ENCODE measurements around the gene SCN5A.

Gene SCN5A

GRCh38 chr3:38519651-38520050 is 129.8 kb downstream of the SCN5A start:
- DNase-seq (ENCODE audit: insufficient read length, low spot score) (no peak), FAIRE-seq (no peak)
- TF ChIP-seq CTCF (IDR thresholded peaks at IDR 0.05; ENCODE audit: insufficient read depth, missing control alignments): no peak

- FAIRE-seq (no peak), DNase-seq (ENCODE audit: insufficient read length, low spot score) (no peak)
- TF ChIP-seq CTCF (IDR thresholded peaks at IDR 0.05; ENCODE audit: insufficient read depth, missing control alignments): no peak
These were observed 130.5 kb downstream of the SCN5A start for GRCh38 chr3:38519000-38519399.

- DNase-seq (ENCODE audit: insufficient read length, low spot score) (no peak), FAIRE-seq (no peak)
These were observed 132.8 kb downstream of the SCN5A start for GRCh38 chr3:38516669-38517068.

GRCh38 chr3:38515367-38515766 is 134.1 kb downstream of the SCN5A start:
- no peak for DNase-seq (ENCODE audit: insufficient read length, low spot score)
- no peak for FAIRE-seq
- no peak for TF ChIP-seq CTCF (IDR thresholded peaks at IDR 0.05; ENCODE audit: insufficient read depth, missing control alignments)

More at GRCh38 chr3:38516669-38517068, 132.8 kb downstream of the SCN5A start:
- TF ChIP-seq CTCF (IDR thresholded peaks at IDR 0.05; ENCODE audit: insufficient read depth, missing control alignments): no peak

- DNase-seq (ENCODE audit: insufficient read length, low spot score): no peak
- no peak for TF ChIP-seq CTCF (IDR thresholded peaks at IDR 0.05; ENCODE audit: insufficient read depth, missing control alignments)
- no peak for FAIRE-seq
These were observed 137.9 kb downstream of the SCN5A start for GRCh38 chr3:38511546-38511945.

- TF ChIP-seq CTCF (IDR thresholded peaks at IDR 0.05; ENCODE audit: insufficient read depth, missing control alignments): no peak
- no peak for DNase-seq (ENCODE audit: insufficient read length, low spot score)
- FAIRE-seq: no peak
These were observed 138.9 kb downstream of the SCN5A start for GRCh38 chr3:38510631-38511030.

- DNase-seq (ENCODE audit: insufficient read length, low spot score) (no peak), FAIRE-seq (no peak)
- no peak for TF ChIP-seq CTCF (IDR thresholded peaks at IDR 0.05; ENCODE audit: insufficient read depth, missing control alignments)
These were observed 139.8 kb downstream of the SCN5A start for GRCh38 chr3:38509732-38510131.

Measured in D721Med (cell line).